ELF-1 (cell line): ENCODE measurements around the gene ARHGAP30.
A peak's percentile ranks its signal among the peaks of the same experiment; 100 is the strongest.

Experiments
- DNase-seq: peaks from one replicate; pipeline ENCODE4 v3.0.0-alpha.2; 2016; ENCODE audit warnings: low read depth, low spot score

ARHGAP30 gene

DNA sequence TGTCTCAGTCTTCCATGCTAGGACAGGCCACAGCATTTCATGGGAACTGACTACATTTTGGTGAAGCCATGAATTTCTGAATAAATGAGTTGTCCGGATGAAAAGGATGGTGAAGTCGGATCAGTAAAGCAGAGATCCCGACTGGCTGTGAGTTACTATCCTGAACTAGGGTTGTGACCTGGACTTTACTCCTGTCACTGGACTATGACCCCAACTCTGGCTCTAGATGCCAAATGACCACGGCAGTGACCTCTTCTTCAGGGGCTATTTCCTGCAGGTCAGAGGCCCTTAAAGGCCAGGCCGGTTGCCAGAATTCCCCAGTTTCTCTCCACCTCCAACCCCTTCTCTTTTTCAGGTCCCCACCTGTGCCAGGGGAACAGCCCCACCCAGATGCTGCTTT lies 21.4 kb upstream of the ARHGAP30 start:
- no peak for DNase-seq

GRCh38 chr1:161090617-161091016 lies 20.9 kb upstream of the ARHGAP30 start:
- no peak for DNase-seq

DNA sequence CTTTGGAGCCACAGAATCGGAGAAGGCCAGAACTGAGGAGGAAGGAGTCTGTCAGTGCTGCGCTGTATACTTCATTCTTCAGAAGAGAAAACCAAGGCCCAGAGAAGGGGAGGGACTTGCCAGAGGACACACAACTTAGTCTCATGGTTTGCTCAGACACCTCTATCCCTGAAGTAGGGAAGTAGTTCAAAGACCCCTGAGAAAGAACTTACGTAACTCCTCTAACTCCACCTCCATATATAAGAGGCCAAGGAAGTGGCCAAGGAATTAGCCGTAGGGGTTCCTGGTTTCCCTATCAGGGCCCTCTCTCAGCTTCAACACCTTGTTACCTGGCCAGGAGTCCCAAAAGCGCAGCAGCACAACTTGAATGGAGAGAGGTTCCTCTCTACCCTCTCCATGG lies 20.2 kb upstream of the ARHGAP30 start:
- no peak for DNase-seq

DNA sequence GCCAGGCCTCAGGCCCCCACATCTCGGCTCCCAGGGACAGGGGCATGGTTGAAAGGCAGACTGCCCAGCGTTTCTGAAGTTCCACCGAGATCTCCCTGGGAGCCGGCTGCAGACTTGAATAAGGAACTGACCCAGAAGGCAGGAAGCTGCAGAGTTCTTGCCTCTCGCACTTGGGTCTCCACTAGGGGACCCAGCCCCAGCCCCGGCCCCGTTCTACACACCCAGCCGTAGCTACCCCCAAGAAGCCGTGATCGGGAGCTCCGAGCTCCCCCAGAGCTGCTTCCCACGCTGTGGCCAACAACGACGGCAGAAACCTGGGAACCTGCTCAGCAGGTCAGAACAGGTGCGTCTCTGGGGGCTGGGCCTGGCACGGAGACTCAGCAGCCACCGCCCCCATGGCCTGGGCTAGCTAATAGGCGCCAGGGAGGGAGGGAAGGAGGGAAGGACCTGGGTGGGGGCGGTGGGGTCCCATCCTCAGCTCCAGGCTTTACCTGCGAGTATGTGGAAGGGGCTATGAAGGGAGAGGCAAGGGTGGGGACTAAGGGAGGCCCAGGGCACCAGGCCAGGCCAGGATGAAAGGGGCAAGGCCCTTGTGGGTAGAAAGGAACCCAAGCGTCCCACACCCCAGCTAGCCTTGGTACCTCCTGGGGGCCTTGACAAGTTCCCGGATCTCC lies 19.7 kb upstream of the ARHGAP30 start, which contains the start of gene NECTIN4:
Gene NECTIN4 (minus strand): TSS at position 308 of the 674 bp plus-strand sequence. CDS start 262 bp downstream, at position 46.
- peak; percentile 41 for DNase-seq

DNA sequence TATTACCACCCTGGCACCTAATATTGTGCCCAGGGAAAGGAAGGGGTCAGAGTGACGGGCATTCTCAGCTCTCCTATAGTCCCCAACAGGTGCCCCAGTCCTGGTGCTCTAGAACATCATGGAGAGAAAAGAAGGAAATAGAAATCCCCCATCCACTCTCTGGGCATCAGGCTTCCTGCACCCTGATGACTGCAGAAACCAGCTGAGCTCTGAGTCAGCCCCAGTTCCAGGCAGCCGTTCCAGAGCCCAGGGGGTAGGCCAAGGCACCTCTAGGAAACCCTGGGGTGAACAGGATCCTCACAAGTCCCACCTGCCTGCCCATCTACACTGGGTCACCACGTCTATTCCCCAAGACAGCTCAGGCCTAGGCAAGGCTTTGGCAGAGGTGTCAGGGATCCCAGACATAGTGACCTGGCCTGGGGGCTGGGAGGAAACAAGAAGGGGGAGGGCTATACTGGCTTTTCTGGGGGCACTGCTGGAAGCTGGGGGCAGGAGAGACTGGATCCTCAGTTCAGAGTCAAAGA lies 19.0 kb upstream of the ARHGAP30 start:
- DNase-seq = no peak

- DNase-seq = no peak
Measured at GRCh38 chr1:161086457-161086856, 16.8 kb upstream of the ARHGAP30 start.

- peak; percentile 63 for DNase-seq
Measured at GRCh38 chr1:161085165-161085564, 15.5 kb upstream of the ARHGAP30 start.

DNA sequence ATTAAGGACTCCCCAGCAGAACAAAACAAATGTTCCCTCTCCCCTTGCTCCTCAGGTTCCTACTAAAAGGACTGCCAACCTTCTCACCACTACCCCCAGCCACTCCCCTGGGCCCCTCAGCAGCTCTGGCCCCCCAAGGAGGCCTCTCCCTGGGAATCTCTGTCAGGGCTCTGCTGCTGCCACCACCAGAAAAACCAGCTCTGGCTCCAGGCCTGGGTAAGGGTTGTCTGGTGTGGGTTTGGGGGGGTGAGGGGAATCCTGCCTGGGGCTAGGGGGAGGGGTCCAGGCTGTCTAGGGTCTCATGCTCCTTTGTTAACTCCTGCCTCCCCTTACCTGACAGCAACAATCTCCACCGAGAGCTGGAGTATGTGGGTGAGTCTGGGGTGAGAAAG lies 14.9 kb upstream of the ARHGAP30 start:
- peak; percentile 41 for DNase-seq

DNA sequence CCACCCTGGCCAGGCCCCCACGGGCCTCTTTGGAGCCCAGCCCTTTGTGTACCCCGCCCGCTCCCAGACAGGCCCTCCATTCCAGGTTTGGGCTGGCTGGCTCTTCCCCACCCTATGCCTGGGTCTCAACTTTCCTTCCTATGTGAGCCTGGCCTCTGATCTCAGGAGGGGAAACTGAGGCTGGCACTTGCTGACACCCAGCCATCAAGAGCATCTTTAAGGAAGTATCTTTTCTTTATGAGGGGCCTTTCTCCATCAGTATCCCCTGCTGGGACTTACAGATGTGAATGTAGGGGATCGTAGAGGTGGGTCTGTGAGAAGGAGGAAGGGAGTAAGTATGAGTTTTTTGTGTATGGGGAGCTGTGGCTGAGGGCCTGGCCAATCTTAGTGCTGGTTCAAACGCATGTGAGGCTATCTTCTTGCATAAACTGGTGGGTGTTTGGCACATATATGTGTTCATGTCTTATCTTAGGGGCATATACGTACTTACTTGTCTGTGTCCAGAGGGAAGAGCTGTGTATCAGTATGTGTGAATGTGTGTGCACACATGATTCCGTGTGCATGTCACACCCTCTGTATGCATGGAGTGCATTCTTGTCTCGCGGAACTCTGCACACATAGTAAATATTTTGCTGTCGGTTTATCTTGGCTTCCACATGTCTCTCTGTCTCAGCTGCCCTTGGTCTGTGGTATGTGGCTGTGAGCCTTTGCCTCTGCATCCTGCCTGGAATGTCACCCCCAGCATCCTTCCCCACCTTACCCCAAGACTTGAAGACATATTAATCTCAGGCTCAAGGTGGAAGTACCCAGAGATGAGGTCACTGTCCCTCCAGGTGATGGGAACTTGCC lies 14.3 kb upstream of the ARHGAP30 start:
- no peak for DNase-seq

DNA sequence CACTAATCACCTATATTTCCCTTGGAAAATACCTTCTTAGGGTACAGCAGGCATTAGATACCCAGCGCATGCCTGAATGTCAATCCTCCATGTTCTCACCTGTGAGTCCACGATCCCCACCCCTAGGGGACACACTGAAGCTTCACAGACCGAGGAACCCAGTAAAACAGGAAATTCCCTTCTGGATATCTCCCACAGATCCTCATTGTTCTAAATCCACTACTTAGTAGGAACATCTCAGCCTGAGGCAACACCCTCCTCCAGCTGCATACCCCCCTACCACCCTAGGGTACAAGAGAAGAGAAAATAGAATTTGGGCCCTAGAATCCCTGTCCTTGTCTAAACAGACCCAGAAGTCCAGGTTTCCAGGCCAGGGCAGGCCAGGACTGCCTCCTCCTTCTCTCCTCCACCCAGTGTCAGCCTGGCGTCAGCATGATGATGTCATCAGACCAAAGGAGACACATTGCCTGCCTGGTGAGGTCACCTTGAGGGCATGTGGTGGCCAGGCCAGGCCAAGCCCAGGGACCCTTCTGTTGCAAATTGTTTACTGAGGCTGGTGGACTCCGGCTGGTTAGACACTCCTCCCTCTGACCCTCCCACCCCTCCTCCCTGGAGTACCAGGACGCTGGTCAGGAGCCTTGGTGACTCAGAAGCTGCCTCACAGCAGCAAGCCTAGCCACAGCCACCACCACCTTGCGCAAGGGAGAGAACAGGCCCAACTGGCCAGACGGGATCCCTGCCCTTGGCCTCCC lies 13.5 kb upstream of the ARHGAP30 start:
- DNase-seq = peak; percentile 97

GRCh38 chr1:161082483-161082882 lies 12.8 kb upstream of the ARHGAP30 start:
- DNase-seq = peak; percentile 42

DNA sequence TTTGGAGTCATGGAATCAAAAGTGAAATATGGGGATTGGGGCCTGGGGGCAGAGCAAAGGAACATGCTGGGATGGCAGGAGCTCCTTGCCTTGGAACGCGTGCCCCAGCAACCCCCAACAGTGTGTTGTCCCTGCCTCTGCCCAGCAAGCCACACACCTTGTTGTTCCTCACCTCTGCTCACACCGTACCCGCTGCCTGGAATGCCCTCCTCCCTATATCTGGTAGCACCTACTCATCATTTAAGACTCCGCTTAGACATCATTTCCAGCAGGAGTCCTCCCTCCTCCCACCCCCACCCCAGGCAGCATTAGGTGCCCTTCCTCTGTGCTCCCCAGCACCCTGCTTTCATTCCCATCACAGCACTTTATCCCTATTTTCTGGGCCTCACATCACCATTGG lies 11.8 kb upstream of the ARHGAP30 start:
- no peak for DNase-seq

GRCh38 chr1:161080441-161081405 lies 11.0 kb upstream of the ARHGAP30 start:
- peak; percentile 83 for DNase-seq

DNA sequence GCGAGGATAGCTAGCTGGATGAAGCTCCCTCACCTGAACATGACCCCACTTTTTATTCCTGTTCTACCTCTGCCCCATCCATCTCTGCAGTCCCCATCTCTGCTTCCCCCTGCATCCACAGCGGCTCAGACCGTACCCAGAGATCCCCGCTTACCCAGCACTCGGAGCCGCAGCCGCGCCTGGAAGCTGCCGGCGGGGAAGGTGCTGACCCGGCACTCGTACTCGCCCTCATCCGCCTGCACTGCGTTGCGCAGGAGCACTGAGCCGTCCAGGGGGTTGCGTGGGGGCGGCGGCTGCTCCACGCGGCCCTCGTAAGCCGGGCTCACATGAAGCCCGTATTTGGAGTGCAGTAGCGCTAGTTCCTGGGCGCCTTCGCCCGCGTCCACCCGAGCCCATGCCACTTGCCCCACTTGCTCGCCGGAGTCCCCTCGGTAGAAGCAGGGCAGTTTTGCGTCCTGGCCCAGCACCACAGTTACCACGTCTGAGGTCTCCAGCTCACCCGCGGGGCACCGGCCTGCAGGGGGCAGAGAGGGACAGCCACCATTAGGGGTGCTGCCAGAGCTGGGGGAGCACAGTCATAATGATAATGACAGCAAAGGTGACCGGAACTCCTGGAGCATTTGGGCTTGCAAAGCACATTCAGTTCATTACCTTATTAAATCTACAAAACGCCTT lies 9.9 kb upstream of the ARHGAP30 start:
- no peak for DNase-seq

GRCh38 chr1:161077426-161077825 lies 7.7 kb upstream of the ARHGAP30 start:
- no peak for DNase-seq

DNA sequence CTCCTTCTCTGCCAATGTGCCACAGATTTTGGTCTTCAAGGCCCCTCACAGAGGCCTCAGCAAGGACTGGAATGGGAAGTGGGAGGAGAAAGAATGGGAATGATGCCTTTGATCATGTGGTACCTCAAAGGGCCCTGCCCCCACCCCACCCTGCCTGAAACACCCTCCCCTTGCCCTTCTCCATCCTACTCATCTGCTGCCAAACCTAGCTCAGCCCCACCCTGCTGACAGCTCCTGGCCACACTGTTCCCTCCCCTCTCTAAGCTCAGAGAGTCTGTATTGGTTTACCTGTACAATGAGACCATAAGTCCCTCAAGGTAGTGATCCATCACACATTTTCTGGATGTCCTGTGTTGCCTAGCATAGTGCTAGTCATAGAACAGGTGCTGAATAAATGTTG lies 6.7 kb upstream of the ARHGAP30 start:
- DNase-seq = no peak

GRCh38 chr1:161074676-161075368 lies 5.1 kb upstream of the ARHGAP30 start:
- no peak for DNase-seq

GRCh38 chr1:161073474-161074121 lies 3.9 kb upstream of the ARHGAP30 start:
- DNase-seq = no peak
